Activated CD8-positive, alpha-beta memory T cell treated with anti-CD3 and anti-CD28 coated beads, Interleukin-2, amount 50 U/mL, for 24 hours (primary cell): ENCODE measurements around the gene BEST1.
"Not testable (repeated sequence)": the region's sequence is repeated elsewhere in the genome, so short reads cannot be mapped to it uniquely, and the experiment has no call there.

Experiments used
- DNase-seq: peaks from one replicate; pipeline ENCODE4 v3.0.0-alpha.2; 2020; ENCODE audit errors: extremely low read depth

Gene BEST1

GRCh38 chr11:61976813-61977475 lies 26.8 kb downstream of the BEST1 start:
- no peak for DNase-seq

GRCh38 chr11:61978703-61979661 lies 28.8 kb downstream of the BEST1 start:
- no peak for DNase-seq

DNA sequence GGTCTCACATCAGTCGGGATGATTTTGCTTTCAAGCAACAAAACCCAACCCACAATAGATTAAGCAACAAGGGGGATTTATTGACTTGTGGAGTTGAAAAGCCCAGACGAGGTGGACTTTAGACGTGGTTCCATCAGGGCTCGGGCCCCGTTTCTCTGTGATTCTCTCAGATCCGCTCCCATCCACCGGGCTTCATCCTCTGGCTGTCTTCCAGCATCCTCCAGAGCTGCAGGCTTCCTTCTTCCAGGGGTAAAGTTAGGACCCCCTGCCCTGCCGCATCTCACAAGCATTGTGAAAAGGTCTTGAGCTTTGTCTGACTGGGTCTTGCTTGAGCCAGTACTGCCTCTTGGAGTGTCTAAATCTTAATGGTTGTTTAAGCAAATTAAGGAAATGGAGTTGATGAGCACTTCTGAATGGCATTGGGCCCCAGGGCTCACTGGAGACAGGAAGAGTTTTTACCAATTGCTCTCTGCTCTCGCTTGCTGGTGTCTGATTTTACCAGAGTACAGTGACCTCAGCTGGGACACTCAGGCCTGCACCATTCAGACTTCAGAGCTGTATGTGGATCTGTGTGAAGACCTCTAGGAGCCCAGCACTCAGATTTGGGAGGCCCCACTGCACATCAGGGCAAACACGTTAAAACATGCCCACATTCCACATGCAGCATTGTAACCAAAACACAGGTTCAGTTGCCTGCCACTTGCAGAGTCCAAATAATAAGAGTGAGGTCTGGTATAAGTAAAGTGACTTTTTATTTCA lies 30.8 kb downstream of the BEST1 start:
- no peak for DNase-seq

DNA sequence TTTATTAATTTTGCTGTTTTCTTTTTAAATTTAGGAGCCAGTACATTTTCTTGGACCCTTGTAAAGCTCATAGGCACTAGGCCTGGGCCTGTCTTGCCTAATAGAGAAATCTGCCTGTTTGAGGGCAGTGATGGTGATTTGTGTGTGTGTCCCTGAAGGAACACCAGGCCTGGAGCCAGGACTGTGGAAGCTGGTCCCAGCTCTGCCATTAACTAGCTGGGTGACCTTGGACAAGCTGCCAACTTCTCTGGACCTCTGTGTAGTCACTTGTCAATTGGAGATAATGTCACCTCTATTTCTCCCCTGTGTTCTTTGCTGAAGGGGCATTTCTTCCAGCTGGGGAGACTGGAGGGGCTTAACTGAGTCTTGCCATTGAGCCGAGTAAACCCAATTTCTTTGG lies 33.3 kb downstream of the BEST1 start:
- no peak for DNase-seq

GRCh38 chr11:61985869-61986268 lies 35.7 kb downstream of the BEST1 start:
- no peak for DNase-seq

GRCh38 chr11:61994981-61995380 lies 44.8 kb downstream of the BEST1 start:
- DNase-seq, result no peak

- no peak for DNase-seq
Measured at GRCh38 chr11:61996933-61997332, 46.8 kb downstream of the BEST1 start.

DNA sequence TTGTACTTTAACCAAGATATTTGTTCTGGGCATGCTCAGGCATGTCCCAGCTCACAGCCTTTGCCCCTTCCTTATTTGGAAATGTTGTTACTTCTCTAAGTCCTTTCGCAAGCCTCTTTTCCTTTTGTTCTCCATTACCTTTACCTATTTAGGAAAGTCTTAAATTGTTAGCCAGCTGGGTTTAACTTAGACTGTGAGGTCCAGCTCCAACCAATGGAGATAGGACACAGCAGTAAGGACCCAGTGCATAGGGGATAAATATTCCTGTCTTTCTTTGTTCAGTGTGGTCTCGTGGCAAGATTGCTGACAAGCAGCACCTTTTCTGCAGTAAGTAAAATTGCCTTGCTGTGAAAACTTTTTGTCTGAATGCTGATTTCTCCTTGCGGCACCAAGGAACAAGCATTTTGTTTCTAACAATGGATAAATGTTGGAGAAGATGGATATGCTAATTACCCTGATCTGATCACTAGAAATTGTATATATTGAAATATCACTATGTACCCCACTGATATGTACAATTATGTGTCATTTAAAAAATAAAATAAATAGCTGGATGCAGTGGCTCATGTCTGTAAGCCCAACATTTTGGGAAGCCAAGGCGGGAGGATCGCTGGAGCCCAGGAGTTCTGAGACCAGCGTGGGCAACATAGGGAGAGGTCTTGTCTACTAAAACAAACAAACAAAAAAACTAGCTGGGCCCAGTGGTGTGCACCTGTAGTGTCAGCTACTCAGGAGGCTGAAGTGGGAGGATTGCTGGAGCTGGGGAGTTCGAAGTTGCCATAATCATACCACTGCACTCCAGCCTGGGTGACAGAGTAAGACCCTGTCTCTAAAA lies 49.2 kb downstream of the BEST1 start:
- DNase-seq, result no peak

DNA sequence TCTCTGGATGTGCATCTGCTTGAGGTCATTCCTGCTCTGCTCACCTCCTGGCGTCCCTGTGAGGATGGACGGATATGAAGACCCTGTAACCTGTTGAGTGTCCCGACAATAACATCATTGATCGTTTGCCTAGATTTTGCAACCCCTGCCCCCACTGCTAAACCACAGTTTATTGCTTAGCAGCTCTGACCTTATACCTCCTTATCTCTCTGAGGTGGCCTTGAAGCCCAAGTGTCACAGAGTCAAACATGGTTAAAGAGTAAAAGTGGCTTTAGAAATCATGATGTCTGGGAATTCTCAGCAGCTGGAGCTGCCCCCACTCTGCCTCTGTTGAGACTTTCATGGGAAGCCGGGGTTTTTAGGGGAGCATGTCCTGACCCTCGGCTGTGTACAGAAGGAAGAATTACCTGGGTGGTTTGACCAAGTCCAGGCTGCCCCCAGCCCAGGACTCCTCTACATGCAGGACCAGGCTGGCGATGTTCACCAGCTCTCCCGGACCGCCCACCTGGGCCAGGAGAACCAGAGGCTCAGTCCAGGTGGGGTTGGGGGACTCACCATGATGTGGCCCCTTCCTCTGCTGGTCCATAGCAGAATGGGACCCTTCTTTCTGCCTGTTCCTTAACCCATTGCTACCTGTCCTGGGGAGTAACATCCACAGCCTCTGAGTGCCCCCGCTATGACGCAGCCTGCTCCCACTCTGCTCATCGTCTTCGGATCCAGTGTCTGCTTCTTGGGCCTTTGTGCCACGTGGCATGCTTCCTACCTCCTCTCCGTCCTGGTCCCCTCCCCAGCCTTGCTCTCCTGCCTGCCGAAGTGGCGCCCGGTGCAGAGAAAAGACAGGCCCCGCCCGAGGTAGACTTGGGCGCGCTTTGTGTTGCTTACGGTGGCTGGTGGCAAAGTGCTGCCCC lies 50.6 kb downstream of the BEST1 start:
- DNase-seq, result no peak

DNA sequence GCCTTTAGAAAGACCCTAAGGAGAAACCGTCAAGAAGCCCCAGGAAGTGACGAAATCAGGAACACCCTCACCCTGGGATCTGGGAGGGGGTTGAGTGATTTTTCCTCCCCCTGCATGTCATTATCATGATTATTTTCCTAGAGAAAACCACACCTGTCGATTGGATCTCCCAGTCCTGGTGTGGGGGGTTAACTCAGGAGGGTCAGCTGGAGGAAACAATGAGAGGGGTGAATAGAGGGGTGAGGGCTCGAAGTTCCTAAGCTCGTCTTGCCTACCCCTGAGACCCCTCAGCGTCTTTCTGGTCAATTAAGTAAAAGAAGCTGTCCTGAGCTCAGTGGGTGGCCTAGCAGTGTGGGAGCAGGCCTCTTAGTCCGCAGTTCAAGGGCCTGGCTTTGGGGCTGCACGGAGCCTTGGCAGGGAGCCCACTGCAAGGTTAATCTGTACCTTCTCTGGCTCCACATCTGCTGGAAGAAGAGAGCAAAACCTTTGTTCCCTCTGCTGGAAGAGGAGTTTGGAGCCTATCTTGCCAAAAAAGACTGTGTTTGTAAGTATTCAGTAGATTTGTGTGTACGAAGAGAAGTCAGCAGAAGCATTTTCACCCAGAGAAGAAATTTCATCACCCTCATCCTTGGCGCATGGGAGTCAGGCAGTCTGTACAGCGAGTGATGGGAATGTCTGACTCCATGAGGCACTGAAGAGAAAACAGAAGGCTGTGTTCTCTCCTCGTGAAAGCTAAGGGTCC lies 51.5 kb downstream of the BEST1 start:
- DNase-seq, result no peak

DNA sequence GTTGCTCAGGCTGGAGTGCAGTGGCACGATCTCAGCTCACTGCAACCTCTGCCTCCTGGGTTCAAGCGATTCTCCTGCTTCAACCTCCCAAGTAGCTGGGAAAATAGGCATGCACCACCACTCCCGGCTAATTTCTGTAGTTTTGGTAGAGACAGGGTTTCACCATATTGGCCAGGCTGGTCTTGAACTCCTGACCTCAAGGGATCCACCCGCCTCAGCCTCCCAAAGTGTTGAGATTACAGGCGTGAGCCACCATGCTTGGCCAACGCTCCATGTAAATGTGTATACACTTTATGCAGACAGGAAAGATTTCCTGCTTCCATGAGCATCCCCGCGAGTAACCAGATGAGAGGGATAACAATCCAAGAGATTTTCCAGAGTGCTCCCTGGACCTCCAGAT lies 52.1 kb downstream of the BEST1 start:
- not testable (repeated sequence) for DNase-seq

GRCh38 chr11:62004473-62004872 lies 54.3 kb downstream of the BEST1 start:
- no peak for DNase-seq

- no peak for DNase-seq
Measured at GRCh38 chr11:62008193-62008592, 58.0 kb downstream of the BEST1 start.

- no peak for DNase-seq
Measured at GRCh38 chr11:62010935-62011528, 60.9 kb downstream of the BEST1 start.

DNA sequence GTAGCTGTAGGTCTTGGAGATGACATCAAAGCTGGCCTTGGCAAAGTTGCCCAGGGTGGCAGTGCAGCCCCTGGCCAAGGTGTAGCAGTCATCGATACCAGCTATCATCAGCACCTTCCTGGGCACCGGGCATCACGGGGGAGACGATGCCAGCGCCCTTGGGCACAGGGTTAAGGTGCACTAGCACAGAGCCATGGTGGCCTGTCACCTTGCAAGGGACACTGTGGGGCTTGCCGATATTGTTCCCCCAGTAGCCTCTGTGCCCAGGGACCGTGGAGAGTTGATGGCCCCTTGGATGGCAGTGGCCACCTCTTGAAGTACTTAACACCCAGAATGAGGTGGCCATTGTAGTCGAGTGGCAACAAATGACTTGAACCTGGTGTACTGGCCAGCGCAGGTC lies 61.7 kb downstream of the BEST1 start:
- no peak for DNase-seq

DNA sequence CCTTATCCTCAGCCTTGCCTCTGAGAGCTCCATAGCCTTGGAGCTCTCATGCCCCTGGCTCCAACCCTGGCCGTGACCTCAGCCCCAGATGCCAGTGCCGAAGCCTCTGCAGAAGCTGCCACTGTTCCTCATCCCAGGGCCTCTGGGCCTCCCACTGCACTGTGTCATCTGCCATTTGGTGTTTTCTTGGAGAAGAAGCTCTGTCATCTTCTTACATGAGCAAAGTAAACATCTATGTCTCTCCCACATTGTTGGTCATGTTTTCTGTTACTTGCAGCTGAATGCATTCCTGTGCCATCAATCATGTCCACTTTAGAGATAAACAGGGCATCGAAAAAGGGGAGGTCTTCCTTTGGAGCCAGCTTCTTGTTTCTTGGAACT lies 62.3 kb downstream of the BEST1 start:
- DNase-seq, result no peak

DNA sequence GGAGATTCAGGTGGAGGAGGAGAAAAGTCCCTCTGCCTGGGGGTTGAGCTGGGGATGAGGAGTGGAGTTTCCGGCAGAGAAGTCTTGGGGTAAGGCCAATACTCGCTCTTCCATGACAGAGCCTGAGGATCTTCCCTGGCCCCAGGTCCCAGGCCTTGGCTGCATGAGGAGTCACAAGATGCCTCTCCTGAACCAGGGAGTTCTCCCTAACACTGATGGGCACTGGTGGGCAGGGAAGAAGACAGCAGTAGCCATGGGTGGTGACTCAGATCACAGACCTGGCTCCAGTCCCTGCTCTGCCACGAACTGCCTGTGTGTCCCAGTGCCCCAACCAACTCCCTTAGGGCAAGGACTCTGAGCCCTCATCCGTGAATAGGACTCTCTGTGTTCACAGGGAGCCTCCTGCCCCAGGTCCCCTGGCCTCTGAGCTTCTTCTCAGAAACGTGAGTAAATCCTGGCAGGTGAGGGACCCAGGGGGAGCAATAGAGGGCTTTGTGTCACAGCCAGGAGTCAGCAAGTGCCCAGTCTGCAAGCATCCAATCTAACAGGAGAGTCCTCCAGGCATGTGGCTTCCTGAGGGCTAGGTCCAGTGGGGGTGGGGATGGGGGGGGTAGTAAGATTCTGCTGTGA lies 62.8 kb downstream of the BEST1 start:
- DNase-seq, result no peak
